ENCODE data around the gene FER. TPM values are rescaled to one million over a fixed set of nuclear protein-coding genes. Genes with fewer than 3 reads are reported as not detected.

Gene FER
- total and polyA plus RNA-seq, 9 of the 15 experiments (the other 6 are each of a cell fraction or from before 2014, with no cell fraction given): 6.7 to 18.2 (median 8.9) TPM

DNA sequence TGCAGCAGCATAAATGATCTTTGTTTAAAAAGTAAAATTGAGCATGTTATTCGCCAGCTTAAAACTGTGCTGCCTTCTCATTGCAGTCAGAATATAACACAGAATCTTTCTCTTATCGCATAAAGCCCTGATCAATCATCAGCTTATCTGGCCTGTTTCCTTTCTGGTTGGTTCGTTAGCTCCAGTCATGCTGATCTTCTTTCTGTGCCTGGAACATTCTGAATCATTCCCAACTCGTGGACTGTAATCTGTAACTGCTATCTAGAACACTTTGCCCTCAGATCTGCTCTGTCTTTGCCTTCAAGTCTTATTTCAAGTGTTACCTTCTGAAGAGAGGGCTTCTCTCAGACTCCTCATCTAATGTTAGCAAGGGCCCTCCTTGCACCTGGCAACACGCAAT, 11.9 kb upstream of the FER start:
- Histone ChIP-seq H3K36me3 (ENCODE audit: control insufficient read depth, insufficient read depth, low read length) (no peaks in the 10 kb centered on the region), H3K27me3 (ENCODE audit: control insufficient read depth in 2 of 2, insufficient read depth in 2 of 2, low read length in 2 of 2) (no peaks in the 10 kb centered on the region), H3K4me2 (ENCODE audit: insufficient read depth, low read length) (no peak overlapping the region; the same call in 1 of the 2 replicates), H3K9me1 (ENCODE audit: control insufficient read depth, insufficient read depth, low read length) (no peaks in the 10 kb centered on the region), H4K20me1 (replicated peaks; ENCODE audit: control insufficient read depth, insufficient read depth, low read length) (no peaks in the 10 kb centered on the region), H3K9me3 (replicated peaks; ENCODE audit: control insufficient read depth, insufficient read depth, low read depth, low read length) (no peaks in the 10 kb centered on the region), H3K4me1 (replicated peaks in 1 of 2; ENCODE audit: control insufficient read depth in 2 of 2, insufficient read depth in 2 of 2, low read length in 2 of 2) (peaks cover 0 to 10% of the 10 kb centered on the region in 2 experiments; a peak in 3 of 5 replicates), H3K4me3 (no peak overlapping the region), H2AFZ (ENCODE audit: low read depth, low read length) (peak overlapping the region; percentile 73), H3K79me2 (ENCODE audit: control insufficient read depth, insufficient read depth, low read length) (no peaks in the 10 kb centered on the region), H3K9ac (ENCODE audit: insufficient read depth in 1 of 2, low read depth in 2 of 2, low read length in 2 of 2) (no peak overlapping the region), H3K27ac (ENCODE audit: extremely low read depth, low read depth, low read length) (peak overlapping the region; percentile 9; the same call in 1 of the 3 replicates)
- peak in 2 of 4 experiments; percentile 14 to 34 for DNase-seq (ENCODE audit: extremely low read depth in 1 of 4, low spot score in 3 of 4)
- in situ Hi-C loops (cut with MboI): no loop called here
- ChIA-PET POLR2A (interaction anchor here (0.7 to 1.1 kb wide), 2 partner anchors 12 to 16 kb away, joined by 3 read pairs; no protein-coding TSS in a partner anchor), CTCF (ENCODE audit: low intra/inter-chr PET ratio) (no interaction called here)
- peak; percentile 54 for ATAC-seq
- intact Hi-C loops (cut with micrococcal nuclease): no loop called here
- WGBS (ENCODE audit: insufficient coverage, low coverage, missing lambda C conversion rate): 12% methylated on average over 5 of the region's 5 CpGs
- BruUV-seq (replicated peaks): no TSS peak
- no peak for FAIRE-seq
- TF ChIP-seq ETV1 (tag; conservative IDR thresholded peaks at IDR 0.05; ENCODE audit: low read depth): peak; percentile 25; the same call in 1 of the 2 replicates
- peak; percentile 82 for TF ChIP-seq SMARCA4 (IDR thresholded peaks at IDR 0.05)
- TF ChIP-seq, protein P1, sequence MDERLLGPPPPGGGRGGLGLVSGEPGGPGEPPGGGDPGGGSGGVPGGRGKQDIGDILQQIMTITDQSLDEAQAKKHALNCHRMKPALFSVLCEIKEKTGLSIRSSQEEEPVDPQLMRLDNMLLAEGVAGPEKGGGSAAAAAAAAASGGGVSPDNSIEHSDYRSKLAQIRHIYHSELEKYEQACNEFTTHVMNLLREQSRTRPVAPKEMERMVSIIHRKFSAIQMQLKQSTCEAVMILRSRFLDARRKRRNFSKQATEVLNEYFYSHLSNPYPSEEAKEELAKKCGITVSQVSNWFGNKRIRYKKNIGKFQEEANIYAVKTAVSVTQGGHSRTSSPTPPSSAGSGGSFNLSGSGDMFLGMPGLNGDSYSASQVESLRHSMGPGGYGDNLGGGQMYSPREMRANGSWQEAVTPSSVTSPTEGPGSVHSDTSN (CRISPR knock-in tag; IDR thresholded peaks at IDR 0.05; ENCODE audit: low read depth): no peak
- TF ChIP-seq, protein P1 (tag; conservative IDR thresholded peaks at IDR 0.05; ENCODE audit: low read depth): peak; percentile 69
- TF ChIP-seq ETS2 (tag; IDR thresholded peaks at IDR 0.05; ENCODE audit: borderline replicate concordance, poor library complexity, severe bottlenecking): no peak
- TF ChIP-seq CREM (IDR thresholded peaks at IDR 0.05; ENCODE audit: low read depth): peak; percentile 53; the same call in 1 of the 2 replicates
- peak; percentile 37 for TF ChIP-seq ZFP36 (IDR thresholded peaks at IDR 0.05; ENCODE audit: low read depth, low read length, partially characterized antibody)
- peak; percentile 8; the same call in 1 of the 2 replicates for TF ChIP-seq POLR2H (tag; IDR thresholded peaks at IDR 0.05; ENCODE audit: low read depth)
- TF ChIP-seq, protein P2, sequence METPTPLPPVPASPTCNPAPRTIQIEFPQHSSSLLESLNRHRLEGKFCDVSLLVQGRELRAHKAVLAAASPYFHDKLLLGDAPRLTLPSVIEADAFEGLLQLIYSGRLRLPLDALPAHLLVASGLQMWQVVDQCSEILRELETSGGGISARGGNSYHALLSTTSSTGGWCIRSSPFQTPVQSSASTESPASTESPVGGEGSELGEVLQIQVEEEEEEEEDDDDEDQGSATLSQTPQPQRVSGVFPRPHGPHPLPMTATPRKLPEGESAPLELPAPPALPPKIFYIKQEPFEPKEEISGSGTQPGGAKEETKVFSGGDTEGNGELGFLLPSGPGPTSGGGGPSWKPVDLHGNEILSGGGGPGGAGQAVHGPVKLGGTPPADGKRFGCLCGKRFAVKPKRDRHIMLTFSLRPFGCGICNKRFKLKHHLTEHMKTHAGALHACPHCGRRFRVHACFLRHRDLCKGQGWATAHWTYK (CRISPR knock-in tag; IDR thresholded peaks at IDR 0.05): 0 out of 2 replicates have a peak, but pooled peaks have one; percentile 20
- TF ChIP-seq POLR2AphosphoS5 (IDR thresholded peaks at IDR 0.05; ENCODE audit: control insufficient read depth, insufficient read depth, low read depth, low read length): no peak
- TF ChIP-seq, protein P3, sequence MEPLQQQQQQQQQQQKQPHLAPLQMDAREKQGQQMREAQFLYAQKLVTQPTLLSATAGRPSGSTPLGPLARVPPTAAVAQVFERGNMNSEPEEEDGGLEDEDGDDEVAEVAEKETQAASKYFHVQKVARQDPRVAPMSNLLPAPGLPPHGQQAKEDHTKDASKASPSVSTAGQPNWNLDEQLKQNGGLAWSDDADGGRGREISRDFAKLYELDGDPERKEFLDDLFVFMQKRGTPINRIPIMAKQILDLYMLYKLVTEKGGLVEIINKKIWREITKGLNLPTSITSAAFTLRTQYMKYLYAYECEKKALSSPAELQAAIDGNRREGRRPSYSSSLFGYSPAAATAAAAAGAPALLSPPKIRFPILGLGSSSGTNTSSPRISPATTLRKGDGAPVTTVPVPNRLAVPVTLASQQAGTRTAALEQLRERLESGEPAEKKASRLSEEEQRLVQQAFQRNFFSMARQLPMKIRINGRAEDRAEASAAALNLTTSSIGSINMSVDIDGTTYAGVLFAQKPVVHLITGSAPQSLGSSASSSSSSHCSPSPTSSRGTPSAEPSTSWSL (CRISPR knock-in tag; IDR thresholded peaks at IDR 0.05; ENCODE audit: borderline replicate concordance): no peak
- TF ChIP-seq TRIM24 (IDR thresholded peaks at IDR 0.05): no peak; a peak in 1 of 4 replicates
- TF ChIP-seq, protein P4, sequence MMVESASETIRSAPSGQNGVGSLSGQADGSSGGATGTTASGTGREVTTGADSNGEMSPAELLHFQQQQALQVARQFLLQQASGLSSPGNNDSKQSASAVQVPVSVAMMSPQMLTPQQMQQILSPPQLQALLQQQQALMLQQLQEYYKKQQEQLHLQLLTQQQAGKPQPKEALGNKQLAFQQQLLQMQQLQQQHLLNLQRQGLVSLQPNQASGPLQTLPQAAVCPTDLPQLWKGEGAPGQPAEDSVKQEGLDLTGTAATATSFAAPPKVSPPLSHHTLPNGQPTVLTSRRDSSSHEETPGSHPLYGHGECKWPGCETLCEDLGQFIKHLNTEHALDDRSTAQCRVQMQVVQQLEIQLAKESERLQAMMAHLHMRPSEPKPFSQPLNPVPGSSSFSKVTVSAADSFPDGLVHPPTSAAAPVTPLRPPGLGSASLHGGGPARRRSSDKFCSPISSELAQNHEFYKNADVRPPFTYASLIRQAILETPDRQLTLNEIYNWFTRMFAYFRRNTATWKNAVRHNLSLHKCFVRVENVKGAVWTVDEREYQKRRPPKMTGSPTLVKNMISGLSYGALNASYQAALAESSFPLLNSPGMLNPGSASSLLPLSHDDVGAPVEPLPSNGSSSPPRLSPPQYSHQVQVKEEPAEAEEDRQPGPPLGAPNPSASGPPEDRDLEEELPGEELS (CRISPR knock-in tag; IDR thresholded peaks at IDR 0.05; ENCODE audit: borderline replicate concordance): no peak
- TF ChIP-seq JUN (IDR thresholded peaks at IDR 0.05; ENCODE audit: borderline replicate concordance, low read depth, low read length): peak; percentile 57; the same call in 1 of the 2 replicates
- TF ChIP-seq JUN (CRISPR knock-in tag; IDR thresholded peaks at IDR 0.05; ENCODE audit: borderline replicate concordance): no peak
